Endothelial cell (in vitro differentiated cells): ENCODE data around the gene DLGAP1. TPM values are rescaled to one million over a fixed set of nuclear protein-coding genes. Genes with fewer than 3 reads are reported as not detected.

Experiments
- DNase-seq: peaks from one replicate; pipeline ENCODE4 v3.0.0; 2021; ENCODE audit warnings: low spot score
- H3K27ac Mint-ChIP-seq: one replicate; pipeline ENCODE4 v1.8.0; 2021; ENCODE audit warnings: mixed read lengths, inconsistent platforms; ENCODE audit not compliant: unreplicated experiment
- H3K27me3 Mint-ChIP-seq: one replicate; pipeline ENCODE4 v1.8.0; 2021; ENCODE audit warnings: mild to moderate bottlenecking, moderate library complexity, mixed read lengths, inconsistent platforms; ENCODE audit not compliant: unreplicated experiment
- H3K36me3 Mint-ChIP-seq: one replicate; pipeline ENCODE4 v1.8.0; 2021; ENCODE audit warnings: mild to moderate bottlenecking, low read depth, mixed read lengths, inconsistent platforms; ENCODE audit not compliant: unreplicated experiment
- H3K4me1 Mint-ChIP-seq: one replicate; pipeline ENCODE4 v1.8.0; 2021; ENCODE audit warnings: mild to moderate bottlenecking, mixed read lengths, inconsistent platforms; ENCODE audit not compliant: unreplicated experiment
- H3K4me3 Mint-ChIP-seq: one replicate; pipeline ENCODE4 v1.8.0; 2021; ENCODE audit warnings: mild to moderate bottlenecking, mixed read lengths, inconsistent platforms; ENCODE audit not compliant: unreplicated experiment
- H3K9me3 Mint-ChIP-seq: one replicate; pipeline ENCODE4 v1.8.0; 2021; ENCODE audit warnings: mixed read lengths, inconsistent platforms; ENCODE audit not compliant: unreplicated experiment
- CTCF ChIP-seq: fragments of 200-600 bp; sonication (generic); IDR thresholded peaks from one replicate; pipeline ENCODE4 v1.5.0; 2021; ENCODE audit warnings: antibody characterized with exemption; ENCODE audit not compliant: unreplicated experiment
- total RNA-seq: library from RNA; stranded (reverse); fragmentation: NEBNext Ultra II Directional; extraction: Animal tissue kit (Norgen Biotek cat#: 25700); gene quantifications from one replicate; pipeline ENCODE4 v1.2.1, GENCODE V29; 2021; ENCODE audit not compliant: unreplicated experiment

DLGAP1 gene
- total RNA-seq, 1 donor from 2014 or later = 1.8 TPM

- H3K4me1 Mint-ChIP-seq = no peaks in the 10 kb centered on the region
- no peaks in the 10 kb centered on the region for H3K27me3 Mint-ChIP-seq
- no peak overlapping the region for H3K4me3 Mint-ChIP-seq
- no peak for DNase-seq
- no peak overlapping the region for H3K27ac Mint-ChIP-seq
- H3K9me3 Mint-ChIP-seq = no peaks in the 10 kb centered on the region
- no peaks in the 10 kb centered on the region for H3K36me3 Mint-ChIP-seq
- no peak for TF ChIP-seq CTCF
These were observed 941.6 kb downstream of the DLGAP1 start for GRCh38 chr18:3513481-3513880.

GRCh38 chr18:3511980-3512379 is 943.1 kb downstream of the DLGAP1 start:
- H3K27me3 Mint-ChIP-seq = no peaks in the 10 kb centered on the region
- H3K4me3 Mint-ChIP-seq = no peak overlapping the region
- no peak for DNase-seq
- H3K9me3 Mint-ChIP-seq = no peaks in the 10 kb centered on the region
- no peak for TF ChIP-seq CTCF
- no peaks in the 10 kb centered on the region for H3K36me3 Mint-ChIP-seq
- H3K27ac Mint-ChIP-seq = no peak overlapping the region
- H3K4me1 Mint-ChIP-seq = no peaks in the 10 kb centered on the region

GRCh38 chr18:3510896-3511295 is 944.2 kb downstream of the DLGAP1 start:
- Mint-ChIP-seq H3K4me1 (no peaks in the 10 kb centered on the region), H3K27me3 (no peaks in the 10 kb centered on the region), H3K36me3 (no peaks in the 10 kb centered on the region), H3K27ac (no peak overlapping the region), H3K4me3 (no peak overlapping the region), H3K9me3 (no peaks in the 10 kb centered on the region)
- no peak for DNase-seq
- no peak for TF ChIP-seq CTCF

- no peak overlapping the region for H3K4me3 Mint-ChIP-seq
- no peaks in the 10 kb centered on the region for H3K9me3 Mint-ChIP-seq
- no peak overlapping the region for H3K27ac Mint-ChIP-seq
- H3K36me3 Mint-ChIP-seq = no peaks in the 10 kb centered on the region
- no peaks in the 10 kb centered on the region for H3K4me1 Mint-ChIP-seq
- no peak for DNase-seq
- no peak for TF ChIP-seq CTCF
- H3K27me3 Mint-ChIP-seq = no peaks in the 10 kb centered on the region
These were observed 945.1 kb downstream of the DLGAP1 start for GRCh38 chr18:3510024-3510423.

- H3K4me3 Mint-ChIP-seq = no peak overlapping the region
- no peak overlapping the region for H3K27ac Mint-ChIP-seq
- no peak for DNase-seq
- H3K36me3 Mint-ChIP-seq = no peaks in the 10 kb centered on the region
- no peaks in the 10 kb centered on the region for H3K4me1 Mint-ChIP-seq
- H3K9me3 Mint-ChIP-seq = no peaks in the 10 kb centered on the region
- no peaks in the 10 kb centered on the region for H3K27me3 Mint-ChIP-seq
- TF ChIP-seq CTCF = no peak
These were observed 946.2 kb downstream of the DLGAP1 start for GRCh38 chr18:3508576-3509549.
